HepG2 (cell line): ENCODE data around the gene PHKG1. TPM values are rescaled to one million over a fixed set of nuclear protein-coding genes. Genes with fewer than 3 reads are reported as not detected.

Experiments used
- ATF7 ChIP-seq, 2 experiments: fragments of 450-650 bp in 1 of 2; sonication (generic) in 1 of 2; formaldehyde crosslinking in 1 of 2; IDR thresholded peaks; 2 replicates each; pipeline versions ENCODE4 v1.4.0 to v1.6.1; 2016 to 2020; ENCODE audit warnings: antibody characterized with exemption in 1 of 2, mild to moderate bottlenecking in 1 of 2, missing genetic modification reagents in 1 of 2
- DR1 ChIP-seq: sonication (generic); formaldehyde crosslinking; IDR thresholded peaks from 2 replicates; pipeline ENCODE4 v1.8.0; 2021; ENCODE audit warnings: mild to moderate bottlenecking, missing genetic modification reagents, inconsistent platforms
- HIVEP1 ChIP-seq: sonication (generic); formaldehyde crosslinking; IDR thresholded peaks from 2 replicates; pipeline ENCODE4 v1.4.0; 2020; ENCODE audit warnings: mild to moderate bottlenecking, missing genetic modification reagents
- HNF4A ChIP-seq: sonication (generic); formaldehyde crosslinking; IDR thresholded peaks from 2 replicates; pipeline ENCODE4 v1.4.0; 2020; ENCODE audit warnings: missing genetic modification reagents
- HNRNPUL1 ChIP-seq: fragments of 200-400 bp; formaldehyde crosslinking; IDR thresholded peaks from 2 replicates; pipeline ENCODE4 v1.6.1; 2017; ENCODE audit warnings: low read depth, mild to moderate bottlenecking, low read length, moderate library complexity
- NBN ChIP-seq: fragments of 450-650 bp; conservative IDR thresholded peaks from 2 replicates; pipeline ENCODE4 v1.6.1; 2017
- PPARG ChIP-seq: conservative IDR thresholded peaks from 2 replicates; pipeline ENCODE4 v1.6.1; 2016; ENCODE audit warnings: missing biosample characterization, missing genetic modification reagents
- SIN3A ChIP-seq: IDR thresholded peaks from 2 replicates; pipeline ENCODE4 v1.6.1; 2011; ENCODE audit warnings: low read depth, mild to moderate bottlenecking, control low read depth, low read length, borderline replicate concordance
- TP53 ChIP-seq: sonication (generic); formaldehyde crosslinking; conservative IDR thresholded peaks from 2 replicates; pipeline ENCODE4 v1.4.0; 2020; ENCODE audit warnings: missing genetic modification reagents
- ZNF12 ChIP-seq: sonication (generic); formaldehyde crosslinking; IDR thresholded peaks from 2 replicates; pipeline ENCODE4 v1.5.0; 2020; ENCODE audit warnings: missing genetic modification reagents
- ZNF253 ChIP-seq: sonication (generic); formaldehyde crosslinking; IDR thresholded peaks from 2 replicates; pipeline ENCODE4 v1.8.0; 2022; ENCODE audit warnings: mild to moderate bottlenecking, missing genetic modification reagents, borderline replicate concordance
- ZNF296 ChIP-seq: sonication (generic); formaldehyde crosslinking; conservative IDR thresholded peaks from 2 replicates; pipeline ENCODE4 v1.5.0; 2020; ENCODE audit warnings: mild to moderate bottlenecking, missing genetic modification reagents
- ZNF33A ChIP-seq: sonication (generic); formaldehyde crosslinking; IDR thresholded peaks from 2 replicates; pipeline ENCODE4 v1.5.1; 2020; ENCODE audit warnings: missing genetic modification reagents, mild to moderate bottlenecking, moderate library complexity, borderline replicate concordance
- polyA plus RNA-seq, 8 experiments: library from polyadenylated mRNA; depleted of rRNA in 3 of 8; stranded (reverse) in 7 of 8; unstranded in 1 of 8; fragments of >200 nt; fragmentation: Illumina TruSeq in 4 of 8; extraction: Trizol in 4 of 8; gene quantifications; 2 replicates each; pipeline versions ENCODE4 v1.2.1 to v1.2.3, GENCODE V29; 2011 to 2016; ENCODE audit warnings: low read depth in 4 of 8, missing spikeins in 1 of 8, mixed read lengths in 1 of 8; ENCODE audit not compliant: insufficient read depth in 1 of 8
- total RNA-seq, 5 experiments: library from RNA; depleted of rRNA; stranded (reverse); fragments of >200 nt; fragmentation: Illumina TruSeq; extraction: Trizol; gene quantifications; 2 replicates each; pipeline ENCODE4 v1.2.3, GENCODE V29; 2016; ENCODE audit warnings: low read depth in 1 of 5
- TF ChIP-seq, protein P1 (sequence below): sonication (generic); formaldehyde crosslinking; IDR thresholded peaks from 2 replicates; pipeline ENCODE4 v1.4.0; 2020; ENCODE audit warnings: mild to moderate bottlenecking, missing genetic modification reagents
- TF ChIP-seq, protein P2 (sequence below): sonication (generic); formaldehyde crosslinking; IDR thresholded peaks from 2 replicates; pipeline ENCODE4 v1.5.0; 2020; ENCODE audit warnings: missing genetic modification reagents
- TF ChIP-seq, protein P3 (sequence below): sonication (generic); formaldehyde crosslinking; IDR thresholded peaks from 2 replicates; pipeline ENCODE4 v1.4.0; 2020; ENCODE audit warnings: missing genetic modification reagents
- TF ChIP-seq, protein P4 (sequence below): sonication (generic); formaldehyde crosslinking; conservative IDR thresholded peaks from 2 replicates; pipeline ENCODE4 v1.5.0; 2020; ENCODE audit warnings: missing genetic modification reagents
- TF ChIP-seq, protein P5 (sequence below): sonication (generic); formaldehyde crosslinking; IDR thresholded peaks from 2 replicates; pipeline ENCODE4 v1.4.0; 2020; ENCODE audit warnings: missing genetic modification reagents

The PHKG1 gene
- total and polyA plus RNA-seq, 2 of the 13 experiments (the other 11 are each of a cell fraction or from before 2014, with no cell fraction given) = 0.44 to 0.71 TPM

DNA sequence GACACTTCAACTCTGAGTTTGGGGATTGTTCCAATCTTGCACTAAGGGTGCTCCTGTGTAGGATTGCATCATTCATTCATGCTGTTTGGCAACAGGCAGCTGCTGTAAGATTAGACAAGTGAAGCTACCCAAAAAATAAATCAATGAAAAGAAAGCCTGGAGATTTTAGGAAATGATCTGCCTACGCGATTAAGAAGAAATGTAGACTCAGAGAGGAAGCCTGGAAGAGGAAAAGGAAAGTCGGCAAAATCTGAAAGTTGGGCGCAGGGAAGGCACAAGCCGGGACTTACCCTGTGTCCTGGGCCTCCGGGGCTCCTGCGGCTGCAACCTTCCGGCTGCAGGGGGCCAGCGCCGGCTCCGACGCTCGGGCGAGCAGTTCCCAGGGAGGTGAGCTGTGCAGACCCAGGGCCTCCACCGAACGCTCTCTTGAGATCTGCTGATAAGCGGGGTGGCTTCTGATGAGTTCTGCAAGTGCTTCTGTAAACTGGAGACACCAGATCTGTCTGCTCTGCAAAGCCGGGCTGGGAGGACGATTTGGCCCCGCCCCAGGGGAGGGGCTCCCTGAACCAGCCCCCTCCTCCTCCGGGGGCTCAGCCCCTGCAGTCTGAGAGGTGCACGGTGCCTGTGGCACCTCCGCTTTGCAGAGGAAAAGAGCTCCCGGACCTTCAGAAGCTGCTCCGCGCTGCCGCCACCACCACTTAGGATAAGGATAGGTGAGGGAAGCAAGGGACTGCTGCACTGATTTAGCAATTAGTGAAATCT, 58.9 kb downstream of the PHKG1 start (continued):
- TF ChIP-seq, protein P1, sequence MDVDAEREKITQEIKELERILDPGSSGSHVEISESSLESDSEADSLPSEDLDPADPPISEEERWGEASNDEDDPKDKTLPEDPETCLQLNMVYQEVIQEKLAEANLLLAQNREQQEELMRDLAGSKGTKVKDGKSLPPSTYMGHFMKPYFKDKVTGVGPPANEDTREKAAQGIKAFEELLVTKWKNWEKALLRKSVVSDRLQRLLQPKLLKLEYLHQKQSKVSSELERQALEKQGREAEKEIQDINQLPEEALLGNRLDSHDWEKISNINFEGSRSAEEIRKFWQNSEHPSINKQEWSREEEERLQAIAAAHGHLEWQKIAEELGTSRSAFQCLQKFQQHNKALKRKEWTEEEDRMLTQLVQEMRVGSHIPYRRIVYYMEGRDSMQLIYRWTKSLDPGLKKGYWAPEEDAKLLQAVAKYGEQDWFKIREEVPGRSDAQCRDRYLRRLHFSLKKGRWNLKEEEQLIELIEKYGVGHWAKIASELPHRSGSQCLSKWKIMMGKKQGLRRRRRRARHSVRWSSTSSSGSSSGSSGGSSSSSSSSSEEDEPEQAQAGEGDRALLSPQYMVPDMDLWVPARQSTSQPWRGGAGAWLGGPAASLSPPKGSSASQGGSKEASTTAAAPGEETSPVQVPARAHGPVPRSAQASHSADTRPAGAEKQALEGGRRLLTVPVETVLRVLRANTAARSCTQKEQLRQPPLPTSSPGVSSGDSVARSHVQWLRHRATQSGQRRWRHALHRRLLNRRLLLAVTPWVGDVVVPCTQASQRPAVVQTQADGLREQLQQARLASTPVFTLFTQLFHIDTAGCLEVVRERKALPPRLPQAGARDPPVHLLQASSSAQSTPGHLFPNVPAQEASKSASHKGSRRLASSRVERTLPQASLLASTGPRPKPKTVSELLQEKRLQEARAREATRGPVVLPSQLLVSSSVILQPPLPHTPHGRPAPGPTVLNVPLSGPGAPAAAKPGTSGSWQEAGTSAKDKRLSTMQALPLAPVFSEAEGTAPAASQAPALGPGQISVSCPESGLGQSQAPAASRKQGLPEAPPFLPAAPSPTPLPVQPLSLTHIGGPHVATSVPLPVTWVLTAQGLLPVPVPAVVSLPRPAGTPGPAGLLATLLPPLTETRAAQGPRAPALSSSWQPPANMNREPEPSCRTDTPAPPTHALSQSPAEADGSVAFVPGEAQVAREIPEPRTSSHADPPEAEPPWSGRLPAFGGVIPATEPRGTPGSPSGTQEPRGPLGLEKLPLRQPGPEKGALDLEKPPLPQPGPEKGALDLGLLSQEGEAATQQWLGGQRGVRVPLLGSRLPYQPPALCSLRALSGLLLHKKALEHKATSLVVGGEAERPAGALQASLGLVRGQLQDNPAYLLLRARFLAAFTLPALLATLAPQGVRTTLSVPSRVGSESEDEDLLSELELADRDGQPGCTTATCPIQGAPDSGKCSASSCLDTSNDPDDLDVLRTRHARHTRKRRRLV (CRISPR knock-in tag) = 0 out of 2 replicates have a peak, but pooled peaks have one; percentile 40
- TF ChIP-seq HNRNPUL1 (no peak), DR1 (CRISPR knock-in tag) (peak; percentile 72), ZNF296 (CRISPR knock-in tag) (no peak), SIN3A (peak; percentile 19; the same call in 1 of the 2 replicates), ZNF253 (CRISPR knock-in tag) (no peak), HNF4A (CRISPR knock-in tag) (no peak; the same call in 1 of the 2 replicates), HIVEP1 (CRISPR knock-in tag) (peak; percentile 61; the same call in 1 of the 2 replicates), TP53 (CRISPR knock-in tag) (no peak), PPARG (CRISPR knock-in tag) (no peak), ATF7 (IDR thresholded peaks at IDR 0.05) (peak; percentile 78), ATF7 (CRISPR knock-in tag; IDR thresholded peaks at IDR 0.05) (no peak), ZNF33A (CRISPR knock-in tag) (no peak), ZNF12 (CRISPR knock-in tag) (no peak), NBN (no peak)
- TF ChIP-seq, protein P2, sequence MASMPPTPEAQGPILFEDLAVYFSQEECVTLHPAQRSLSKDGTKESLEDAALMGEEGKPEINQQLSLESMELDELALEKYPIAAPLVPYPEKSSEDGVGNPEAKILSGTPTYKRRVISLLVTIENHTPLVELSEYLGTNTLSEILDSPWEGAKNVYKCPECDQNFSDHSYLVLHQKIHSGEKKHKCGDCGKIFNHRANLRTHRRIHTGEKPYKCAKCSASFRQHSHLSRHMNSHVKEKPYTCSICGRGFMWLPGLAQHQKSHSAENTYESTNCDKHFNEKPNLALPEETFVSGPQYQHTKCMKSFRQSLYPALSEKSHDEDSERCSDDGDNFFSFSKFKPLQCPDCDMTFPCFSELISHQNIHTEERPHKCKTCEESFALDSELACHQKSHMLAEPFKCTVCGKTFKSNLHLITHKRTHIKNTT (CRISPR knock-in tag) = no peak
- TF ChIP-seq, protein P3, sequence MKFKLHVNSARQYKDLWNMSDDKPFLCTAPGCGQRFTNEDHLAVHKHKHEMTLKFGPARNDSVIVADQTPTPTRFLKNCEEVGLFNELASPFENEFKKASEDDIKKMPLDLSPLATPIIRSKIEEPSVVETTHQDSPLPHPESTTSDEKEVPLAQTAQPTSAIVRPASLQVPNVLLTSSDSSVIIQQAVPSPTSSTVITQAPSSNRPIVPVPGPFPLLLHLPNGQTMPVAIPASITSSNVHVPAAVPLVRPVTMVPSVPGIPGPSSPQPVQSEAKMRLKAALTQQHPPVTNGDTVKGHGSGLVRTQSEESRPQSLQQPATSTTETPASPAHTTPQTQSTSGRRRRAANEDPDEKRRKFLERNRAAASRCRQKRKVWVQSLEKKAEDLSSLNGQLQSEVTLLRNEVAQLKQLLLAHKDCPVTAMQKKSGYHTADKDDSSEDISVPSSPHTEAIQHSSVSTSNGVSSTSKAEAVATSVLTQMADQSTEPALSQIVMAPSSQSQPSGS (CRISPR knock-in tag) = peak; percentile 28; the same call in 1 of the 2 replicates
- TF ChIP-seq, protein P4, sequence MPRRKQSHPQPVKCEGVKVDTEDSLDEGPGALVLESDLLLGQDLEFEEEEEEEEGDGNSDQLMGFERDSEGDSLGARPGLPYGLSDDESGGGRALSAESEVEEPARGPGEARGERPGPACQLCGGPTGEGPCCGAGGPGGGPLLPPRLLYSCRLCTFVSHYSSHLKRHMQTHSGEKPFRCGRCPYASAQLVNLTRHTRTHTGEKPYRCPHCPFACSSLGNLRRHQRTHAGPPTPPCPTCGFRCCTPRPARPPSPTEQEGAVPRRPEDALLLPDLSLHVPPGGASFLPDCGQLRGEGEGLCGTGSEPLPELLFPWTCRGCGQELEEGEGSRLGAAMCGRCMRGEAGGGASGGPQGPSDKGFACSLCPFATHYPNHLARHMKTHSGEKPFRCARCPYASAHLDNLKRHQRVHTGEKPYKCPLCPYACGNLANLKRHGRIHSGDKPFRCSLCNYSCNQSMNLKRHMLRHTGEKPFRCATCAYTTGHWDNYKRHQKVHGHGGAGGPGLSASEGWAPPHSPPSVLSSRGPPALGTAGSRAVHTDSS (CRISPR knock-in tag) = no peak
- TF ChIP-seq, protein P5, sequence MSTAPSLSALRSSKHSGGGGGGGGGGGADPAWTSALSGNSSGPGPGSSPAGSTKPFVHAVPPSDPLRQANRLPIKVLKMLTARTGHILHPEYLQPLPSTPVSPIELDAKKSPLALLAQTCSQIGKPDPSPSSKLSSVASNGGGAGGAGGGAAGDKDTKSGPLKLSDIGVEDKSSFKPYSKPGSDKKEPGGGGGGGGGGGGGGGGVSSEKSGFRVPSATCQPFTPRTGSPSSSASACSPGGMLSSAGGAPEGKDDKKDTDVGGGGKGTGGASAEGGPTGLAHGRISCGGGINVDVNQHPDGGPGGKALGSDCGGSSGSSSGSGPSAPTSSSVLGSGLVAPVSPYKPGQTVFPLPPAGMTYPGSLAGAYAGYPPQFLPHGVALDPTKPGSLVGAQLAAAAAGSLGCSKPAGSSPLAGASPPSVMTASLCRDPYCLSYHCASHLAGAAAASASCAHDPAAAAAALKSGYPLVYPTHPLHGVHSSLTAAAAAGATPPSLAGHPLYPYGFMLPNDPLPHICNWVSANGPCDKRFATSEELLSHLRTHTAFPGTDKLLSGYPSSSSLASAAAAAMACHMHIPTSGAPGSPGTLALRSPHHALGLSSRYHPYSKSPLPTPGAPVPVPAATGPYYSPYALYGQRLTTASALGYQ (CRISPR knock-in tag) = no peak
